Activated T-helper 2 cell treated with anti-CD3 and anti-CD28 coated beads, Interferon-gamma antibody, Interleukin-2, Interleukin-4, amounts not matched to agents 10 μg/mL and 5 μg/mL and 100 μg/mL, durations not matched to agents 14 hours and 24 hours and 36 hours (primary cell): Measurements from ENCODE around the gene NOD1. TPM values are rescaled to one million over a fixed set of nuclear protein-coding genes. Genes with fewer than 3 reads are reported as not detected.

Experiments
- DNase-seq: peaks from one replicate; pipeline ENCODE4 v3.0.0; 2021; ENCODE audit warnings: low spot score
- H3K27ac Mint-ChIP-seq: one replicate; pipeline ENCODE4 v1.8.0; 2021; ENCODE audit warnings: mixed read lengths
- H3K27me3 Mint-ChIP-seq: one replicate; pipeline ENCODE4 v1.8.0; 2021; ENCODE audit warnings: low read depth, mixed read lengths
- H3K36me3 Mint-ChIP-seq: one replicate; pipeline ENCODE4 v1.8.0; 2021; ENCODE audit warnings: low read depth, mixed read lengths
- H3K4me1 Mint-ChIP-seq: one replicate; pipeline ENCODE4 v1.8.0; 2021; ENCODE audit warnings: low read depth, mixed read lengths
- H3K4me3 Mint-ChIP-seq: one replicate; pipeline ENCODE4 v1.8.0; 2021; ENCODE audit warnings: low read depth, mild to moderate bottlenecking, moderate library complexity, mixed read lengths
- H3K9me3 Mint-ChIP-seq: one replicate; pipeline ENCODE4 v1.8.0; 2021; ENCODE audit warnings: mixed read lengths
- intact Hi-C: fragments of 100-400 bp; cut with micrococcal nuclease; formaldehyde crosslinking; loops from one replicate; pipeline ENCODE4 v1.15.1; 2023
- total RNA-seq: library from RNA; stranded (reverse); gene quantifications from 2 replicates; pipeline ENCODE4 v1.2.3, GENCODE V29; 2022

The NOD1 gene
- total RNA-seq, 1 donor from 2014 or later = 14.8 TPM

GRCh38 chr7:30472081-30472783 lies 6.4 kb downstream of the NOD1 start:
- peak; percentile 5 for DNase-seq
- H3K27ac Mint-ChIP-seq = peak overlapping the region; percentile 60
- peaks cover 80% of the 10 kb centered on the region for H3K4me1 Mint-ChIP-seq
- no peaks in the 10 kb centered on the region for H3K27me3 Mint-ChIP-seq
- intact Hi-C loops = no loop called here
- H3K4me3 Mint-ChIP-seq = no peak overlapping the region
- peaks cover 40% of the 10 kb centered on the region for H3K36me3 Mint-ChIP-seq
- no peaks in the 10 kb centered on the region for H3K9me3 Mint-ChIP-seq

- Mint-ChIP-seq H3K9me3 (no peaks in the 10 kb centered on the region), H3K36me3 (peaks cover 35% of the 10 kb centered on the region), H3K4me1 (peaks cover 70% of the 10 kb centered on the region), H3K27me3 (no peaks in the 10 kb centered on the region), H3K27ac (peak overlapping the region; percentile 47), H3K4me3 (no peak overlapping the region)
- no peak for DNase-seq
- intact Hi-C loops = no loop called here
Measured at GRCh38 chr7:30471205-30471604, 7.4 kb downstream of the NOD1 start.

GRCh38 chr7:30470771-30471170 lies 7.8 kb downstream of the NOD1 start:
- H3K4me3 Mint-ChIP-seq = no peak overlapping the region
- peak overlapping the region; percentile 47 for H3K27ac Mint-ChIP-seq
- peaks cover 34% of the 10 kb centered on the region for H3K36me3 Mint-ChIP-seq
- peaks cover 70% of the 10 kb centered on the region for H3K4me1 Mint-ChIP-seq
- H3K9me3 Mint-ChIP-seq = no peaks in the 10 kb centered on the region
- intact Hi-C loops = no loop called here
- H3K27me3 Mint-ChIP-seq = no peaks in the 10 kb centered on the region
- no peak for DNase-seq

GRCh38 chr7:30470163-30470770 lies 8.3 kb downstream of the NOD1 start:
- Mint-ChIP-seq H3K4me3 (no peak overlapping the region), H3K27ac (peak overlapping the region; percentile 29), H3K27me3 (no peaks in the 10 kb centered on the region), H3K4me1 (peaks cover 70% of the 10 kb centered on the region), H3K36me3 (peaks cover 34% of the 10 kb centered on the region), H3K9me3 (no peaks in the 10 kb centered on the region)
- intact Hi-C loops = no loop called here
- no peak for DNase-seq

- peaks cover 71% of the 10 kb centered on the region for H3K4me1 Mint-ChIP-seq
- H3K4me3 Mint-ChIP-seq = no peak overlapping the region
- H3K36me3 Mint-ChIP-seq = peaks cover 33% of the 10 kb centered on the region
- intact Hi-C loops = no loop called here
- H3K27ac Mint-ChIP-seq = no peak overlapping the region
- no peaks in the 10 kb centered on the region for H3K9me3 Mint-ChIP-seq
- DNase-seq = no peak
- no peaks in the 10 kb centered on the region for H3K27me3 Mint-ChIP-seq
Measured at GRCh38 chr7:30469303-30469702, 9.3 kb downstream of the NOD1 start.

GRCh38 chr7:30468791-30469190 lies 9.8 kb downstream of the NOD1 start:
- H3K9me3 Mint-ChIP-seq = no peaks in the 10 kb centered on the region
- no peak overlapping the region for H3K4me3 Mint-ChIP-seq
- intact Hi-C loops = no loop called here
- H3K27me3 Mint-ChIP-seq = no peaks in the 10 kb centered on the region
- H3K36me3 Mint-ChIP-seq = peaks cover 28% of the 10 kb centered on the region
- no peak overlapping the region for H3K27ac Mint-ChIP-seq
- no peak for DNase-seq
- H3K4me1 Mint-ChIP-seq = peaks cover 68% of the 10 kb centered on the region

- intact Hi-C loops = no loop called here
- no peaks in the 10 kb centered on the region for H3K27me3 Mint-ChIP-seq
- no peaks in the 10 kb centered on the region for H3K9me3 Mint-ChIP-seq
- DNase-seq = no peak
- H3K36me3 Mint-ChIP-seq = peaks cover 24% of the 10 kb centered on the region
- no peak overlapping the region for H3K4me3 Mint-ChIP-seq
- no peak overlapping the region for H3K27ac Mint-ChIP-seq
- H3K4me1 Mint-ChIP-seq = peaks cover 61% of the 10 kb centered on the region
Measured at GRCh38 chr7:30468041-30468440, 10.5 kb downstream of the NOD1 start.

GRCh38 chr7:30467271-30467670 lies 11.3 kb downstream of the NOD1 start:
- peaks cover 56% of the 10 kb centered on the region for H3K4me1 Mint-ChIP-seq

GRCh38 chr7:30466266-30466665 lies 12.3 kb downstream of the NOD1 start:
- Mint-ChIP-seq H3K4me3 (no peak overlapping the region), H3K36me3 (peaks cover 13% of the 10 kb centered on the region), H3K9me3 (no peaks in the 10 kb centered on the region), H3K4me1 (peaks cover 47% of the 10 kb centered on the region), H3K27ac (no peak overlapping the region), H3K27me3 (no peaks in the 10 kb centered on the region)
- intact Hi-C loops = no loop called here
- no peak for DNase-seq

More at GRCh38 chr7:30467271-30467670, 11.3 kb downstream of the NOD1 start:
- Mint-ChIP-seq H3K36me3 (peaks cover 17% of the 10 kb centered on the region), H3K9me3 (no peaks in the 10 kb centered on the region), H3K27ac (no peak overlapping the region), H3K4me3 (no peak overlapping the region), H3K27me3 (no peaks in the 10 kb centered on the region)
- intact Hi-C loops = no loop called here
- no peak for DNase-seq

- peaks cover 43% of the 10 kb centered on the region for H3K4me1 Mint-ChIP-seq
- intact Hi-C loops = no loop called here
- no peaks in the 10 kb centered on the region for H3K9me3 Mint-ChIP-seq
- H3K36me3 Mint-ChIP-seq = peaks cover 13% of the 10 kb centered on the region
- no peak overlapping the region for H3K27ac Mint-ChIP-seq
- H3K4me3 Mint-ChIP-seq = no peak overlapping the region
- no peak for DNase-seq
- H3K27me3 Mint-ChIP-seq = no peaks in the 10 kb centered on the region
Measured at GRCh38 chr7:30465811-30466180, 12.8 kb downstream of the NOD1 start.

- Mint-ChIP-seq H3K36me3 (peaks cover 9% of the 10 kb centered on the region), H3K9me3 (no peaks in the 10 kb centered on the region), H3K4me3 (no peak overlapping the region), H3K27ac (no peak overlapping the region), H3K27me3 (no peaks in the 10 kb centered on the region), H3K4me1 (peaks cover 37% of the 10 kb centered on the region)
- intact Hi-C loops = no loop called here
- no peak for DNase-seq
Measured at GRCh38 chr7:30465046-30465810, 13.4 kb downstream of the NOD1 start.

- Mint-ChIP-seq H3K27me3 (no peaks in the 10 kb centered on the region), H3K4me3 (no peak overlapping the region), H3K9me3 (no peaks in the 10 kb centered on the region), H3K4me1 (peaks cover 31% of the 10 kb centered on the region), H3K36me3 (peaks cover 8% of the 10 kb centered on the region), H3K27ac (no peak overlapping the region)
- intact Hi-C loops = no loop called here
- DNase-seq = no peak
Measured at GRCh38 chr7:30464231-30464671, 14.3 kb downstream of the NOD1 start.
